Cardiac muscle cell (in vitro differentiated cells and primary cell): ENCODE measurements around the gene VHLL. TPM values are rescaled to one million over a fixed set of nuclear protein-coding genes. Genes with fewer than 3 reads are reported as not detected.

ENCODE experiments used
- DNase-seq, 2 donors: peaks; one replicate each; pipeline versions ENCODE4 v3.0.0 to v3.0.0-alpha.2; 2010 to 2017; ENCODE audit warnings: low read depth in 1 of 2, low spot score in 1 of 2
- H3K27ac ChIP-seq: fragments of 200-600 bp; sonication (generic); 2 replicates; pipeline ENCODE4 v1.5.1; 2016
- H3K27me3 ChIP-seq: fragments of 200-600 bp; sonication (generic); 2 replicates; pipeline ENCODE4 v1.6.0; 2016; ENCODE audit warnings: control low read depth
- H3K36me3 ChIP-seq: fragments of 200-600 bp; sonication (generic); 2 replicates; pipeline ENCODE4 v1.5.1; 2016; ENCODE audit warnings: control low read depth
- H3K4me1 ChIP-seq: fragments of 200-600 bp; sonication (generic); 2 replicates; pipeline ENCODE4 v1.8.1; 2017; ENCODE audit warnings: low read depth, mild to moderate bottlenecking, mixed run types
- H3K4me3 ChIP-seq: fragments of 200-600 bp; sonication (generic); 2 replicates; pipeline ENCODE4 v1.5.1; 2016; ENCODE audit warnings: mild to moderate bottlenecking
- H3K9me3 ChIP-seq: fragments of 200-600 bp; sonication (generic); 2 replicates; pipeline ENCODE4 v1.5.1; 2017; ENCODE audit warnings: low read depth, mild to moderate bottlenecking, control low read depth
- polyA plus RNA-seq: library from polyadenylated mRNA; unstranded; fragments of >200 nt; fragmentation: Nextera tagmentation; extraction: Ambion mirVana; gene quantifications from 2 replicates; pipeline ENCODE4 v1.2.1, GENCODE V29; 2016
- total RNA-seq: library from RNA; depleted of rRNA; stranded (reverse); fragments of >200 nt; gene quantifications from 2 replicates; pipeline ENCODE4 v1.2.3, GENCODE V29; 2016
- TF ChIP-seq, protein P1 (sequence below): IDR thresholded peaks from 2 replicates; pipeline ENCODE4 v1.5.1; 2012; ENCODE audit warnings: low read depth, mild to moderate bottlenecking, low read length

Gene VHLL
- total and polyA plus RNA-seq, 2 experiments from 2014 or later: 0.21 to 0.98 TPM

DNA sequence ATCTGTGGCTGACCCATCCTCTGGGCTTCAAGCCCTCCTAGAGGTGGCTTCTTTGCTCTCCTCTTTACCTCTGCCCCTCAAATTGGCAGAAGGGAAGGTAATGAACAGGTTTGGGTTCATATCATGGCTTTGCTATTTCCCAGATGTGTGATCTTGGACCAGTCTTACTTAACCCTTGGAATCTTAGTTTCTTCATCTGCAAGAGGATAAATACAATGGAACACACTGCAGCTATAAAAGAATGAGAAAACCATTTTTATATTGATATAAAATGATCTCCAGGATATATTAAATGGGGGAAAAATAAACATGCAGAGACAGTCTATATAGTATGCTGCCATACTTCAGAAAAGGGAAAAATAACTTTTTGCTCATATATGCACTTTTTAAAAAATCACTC is 9.2 kb downstream of the VHLL start:
- Histone ChIP-seq H3K9me3 (no peaks in the 10 kb centered on the region), H3K27me3 (no peaks in the 10 kb centered on the region), H3K36me3 (no peaks in the 10 kb centered on the region), H3K4me1 (no peaks in the 10 kb centered on the region), H3K27ac (no peak overlapping the region), H3K4me3 (no peak overlapping the region)
- no peak for DNase-seq
- TF ChIP-seq, protein P1, sequence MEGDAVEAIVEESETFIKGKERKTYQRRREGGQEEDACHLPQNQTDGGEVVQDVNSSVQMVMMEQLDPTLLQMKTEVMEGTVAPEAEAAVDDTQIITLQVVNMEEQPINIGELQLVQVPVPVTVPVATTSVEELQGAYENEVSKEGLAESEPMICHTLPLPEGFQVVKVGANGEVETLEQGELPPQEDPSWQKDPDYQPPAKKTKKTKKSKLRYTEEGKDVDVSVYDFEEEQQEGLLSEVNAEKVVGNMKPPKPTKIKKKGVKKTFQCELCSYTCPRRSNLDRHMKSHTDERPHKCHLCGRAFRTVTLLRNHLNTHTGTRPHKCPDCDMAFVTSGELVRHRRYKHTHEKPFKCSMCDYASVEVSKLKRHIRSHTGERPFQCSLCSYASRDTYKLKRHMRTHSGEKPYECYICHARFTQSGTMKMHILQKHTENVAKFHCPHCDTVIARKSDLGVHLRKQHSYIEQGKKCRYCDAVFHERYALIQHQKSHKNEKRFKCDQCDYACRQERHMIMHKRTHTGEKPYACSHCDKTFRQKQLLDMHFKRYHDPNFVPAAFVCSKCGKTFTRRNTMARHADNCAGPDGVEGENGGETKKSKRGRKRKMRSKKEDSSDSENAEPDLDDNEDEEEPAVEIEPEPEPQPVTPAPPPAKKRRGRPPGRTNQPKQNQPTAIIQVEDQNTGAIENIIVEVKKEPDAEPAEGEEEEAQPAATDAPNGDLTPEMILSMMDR: no peak

DNA sequence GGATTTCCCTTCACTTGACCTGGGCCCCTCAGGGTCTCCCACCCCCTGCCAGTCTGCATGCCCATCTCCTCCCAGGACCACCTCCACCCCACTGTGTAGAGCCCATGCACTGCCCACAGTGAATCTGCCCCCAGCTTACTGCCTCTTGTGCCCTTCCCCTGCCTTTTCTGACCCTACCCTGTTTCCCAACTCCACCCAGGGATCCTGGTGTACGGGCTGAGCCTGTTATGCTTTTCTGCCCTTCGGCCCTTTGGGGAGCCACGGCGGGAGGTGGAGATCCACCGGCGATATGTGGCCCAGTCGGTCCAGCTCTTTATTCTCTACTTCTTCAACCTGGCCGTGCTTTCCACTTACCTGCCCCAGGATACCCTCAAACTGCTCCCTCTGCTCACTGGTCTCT is 13.0 kb downstream of the VHLL start:
- Histone ChIP-seq H3K4me3 (no peak overlapping the region), H3K27me3 (no peaks in the 10 kb centered on the region), H3K27ac (no peak overlapping the region), H3K4me1 (peaks cover 12% of the 10 kb centered on the region), H3K9me3 (no peaks in the 10 kb centered on the region), H3K36me3 (no peaks in the 10 kb centered on the region)
- TF ChIP-seq, protein P1: no peak
- DNase-seq: no peak

DNA sequence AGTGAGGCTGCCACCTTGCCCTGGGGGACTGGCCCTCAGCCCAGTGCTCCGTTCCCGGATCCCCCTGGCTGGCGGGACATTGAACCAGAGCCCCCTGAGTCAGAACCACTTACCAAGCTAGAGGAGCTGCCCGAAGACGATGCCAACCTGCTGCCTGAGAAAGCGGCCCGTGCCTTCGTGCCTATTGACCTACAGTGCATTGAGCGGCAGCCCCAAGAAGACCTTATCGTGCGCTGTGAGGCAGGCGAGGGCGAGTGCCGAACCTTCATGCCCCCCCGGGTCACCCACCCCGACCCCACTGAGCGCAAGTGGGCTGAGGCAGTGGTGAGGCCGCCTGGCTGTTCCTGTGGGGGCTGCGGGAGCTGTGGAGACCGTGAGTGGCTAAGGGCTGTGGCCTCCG is 13.7 kb downstream of the VHLL start:
- Histone ChIP-seq H3K4me3 (no peak overlapping the region), H3K36me3 (no peaks in the 10 kb centered on the region), H3K27ac (no peak overlapping the region), H3K9me3 (no peaks in the 10 kb centered on the region), H3K27me3 (no peaks in the 10 kb centered on the region), H3K4me1 (peaks cover 19% of the 10 kb centered on the region)
- DNase-seq: no peak
- TF ChIP-seq, protein P1: no peak

GRCh38 chr1:156284757-156285156 is 14.3 kb downstream of the VHLL start:
- no peaks in the 10 kb centered on the region for H3K9me3 ChIP-seq
- TF ChIP-seq, protein P1: no peak
- H3K27ac ChIP-seq: no peak overlapping the region
- no peak overlapping the region for H3K4me3 ChIP-seq
- H3K27me3 ChIP-seq: no peaks in the 10 kb centered on the region
- H3K4me1 ChIP-seq: peaks cover 19% of the 10 kb centered on the region
- H3K36me3 ChIP-seq: no peaks in the 10 kb centered on the region
- peak in 1 of 2 donors; percentile 14 for DNase-seq

GRCh38 chr1:156284112-156284511 is 15.0 kb downstream of the VHLL start, which contains the start of gene TMEM79:
Gene TMEM79 (plus strand): TSS chr1:156284325. CDS start chr1:156285227, 902 bp downstream.
- Histone ChIP-seq H3K9me3 (no peaks in the 10 kb centered on the region), H3K27ac (peak within 1 kb of the TSS; percentile 67), H3K36me3 (no peaks in the 10 kb centered on the region), H3K27me3 (no peaks in the 10 kb centered on the region), H3K4me3 (peak within 1 kb of the TSS; percentile 59), H3K4me1 (peaks cover 19% of the 10 kb centered on the region)
- no peak for DNase-seq
- TF ChIP-seq, protein P1: no peak

GRCh38 chr1:156283521-156283920 is 15.6 kb downstream of the VHLL start:
- peak overlapping the region; percentile 67 for H3K27ac ChIP-seq

More at GRCh38 chr1:156283521-156283920, 15.6 kb downstream of the VHLL start:
- H3K4me1 ChIP-seq: peaks cover 19% of the 10 kb centered on the region
- H3K27me3 ChIP-seq: no peaks in the 10 kb centered on the region
- peaks cover 4% of the 10 kb centered on the region for H3K36me3 ChIP-seq
- DNase-seq: no peak
- H3K9me3 ChIP-seq: no peaks in the 10 kb centered on the region
- TF ChIP-seq, protein P1: no peak
- peak overlapping the region; percentile 59 for H3K4me3 ChIP-seq
